Naive B cell (primary cell): ENCODE results near the gene HMG20B. TPM values are rescaled to one million over a fixed set of nuclear protein-coding genes. Genes with fewer than 3 reads are reported as not detected.

Experiments used
- ATAC-seq, 2 donors: fragments of 150-1000 bp; cut with Tn5 transposase; 2 replicates each; pipeline ENCODE4 v1.10.0; 2021; ENCODE audit warnings: low read depth in 2 of 2, mild to moderate bottlenecking in 2 of 2, moderate library complexity in 2 of 2
- DNase-seq: peaks from one replicate; pipeline ENCODE4 v3.0.0; 2022
- H3K27ac Mint-ChIP-seq, 6 donors: one replicate each; pipeline ENCODE4 v1.8.0; 2020 to 2022; ENCODE audit warnings: mild to moderate bottlenecking in 6 of 6, mixed read lengths in 6 of 6, moderate library complexity in 5 of 6, inconsistent platforms in 2 of 6
- H3K27me3 Mint-ChIP-seq, 3 donors: one replicate each; pipeline ENCODE4 v1.8.0; 2021 to 2022; ENCODE audit warnings: mixed read lengths in 3 of 3, mild to moderate bottlenecking in 1 of 3
- H3K36me3 Mint-ChIP-seq, 2 donors: one replicate each; pipeline ENCODE4 v1.8.0; 2020 to 2022; ENCODE audit warnings: mixed read lengths in 2 of 2, inconsistent platforms in 1 of 2, mild to moderate bottlenecking in 1 of 2
- H3K4me1 Mint-ChIP-seq, 3 donors: one replicate each; pipeline ENCODE4 v1.8.0; 2020 to 2022; ENCODE audit warnings: mixed read lengths in 3 of 3, inconsistent platforms in 1 of 3, mild to moderate bottlenecking in 1 of 3, moderate library complexity in 1 of 3
- H3K4me3 Mint-ChIP-seq, 8 donors: one replicate each; pipeline ENCODE4 v1.8.0; 2020 to 2022; ENCODE audit warnings: mild to moderate bottlenecking in 8 of 8, mixed read lengths in 8 of 8, moderate library complexity in 8 of 8, inconsistent platforms in 2 of 8
- H3K9me3 Mint-ChIP-seq, 7 donors: one replicate each; pipeline ENCODE4 v1.8.0; 2020 to 2022; ENCODE audit warnings: mixed read lengths in 7 of 7, mild to moderate bottlenecking in 5 of 7, inconsistent platforms in 2 of 7, moderate library complexity in 1 of 7
- polyA plus RNA-seq, 6 donors: library from polyadenylated mRNA; unstranded; fragments of 300-500 nt; fragmentation: Illumina TruSeq; gene quantifications; one replicate each; pipeline ENCODE4 v1.2.3, GENCODE V29; 2021; ENCODE audit warnings: low read depth in 6 of 6

HMG20B gene
- polyA plus RNA-seq, 6 donors from 2014 or later = 36.4 to 46.9 (median 44.3) TPM

- H3K27me3 Mint-ChIP-seq = no peaks in the 10 kb centered on the region
- ATAC-seq (no peak), DNase-seq (no peak)
- H3K9me3 Mint-ChIP-seq = peaks cover 0 to 4% (median 0%) of the 10 kb centered on the region in 7 donors
- no peak overlapping the region for H3K27ac Mint-ChIP-seq
- peaks cover 0 to 12% of the 10 kb centered on the region in 2 donors for H3K36me3 Mint-ChIP-seq
- no peak overlapping the region for H3K4me3 Mint-ChIP-seq
- peaks cover 11 to 14% (median 12%) of the 10 kb centered on the region in 3 donors for H3K4me1 Mint-ChIP-seq
These were observed 29.3 kb upstream of the HMG20B start for GRCh38 chr19:3543150-3544057.

GRCh38 chr19:3544058-3544376 is 28.7 kb upstream of the HMG20B start:
- no peak for DNase-seq
- Mint-ChIP-seq H3K9me3 (peaks cover 0 to 4% (median 0%) of the 10 kb centered on the region in 7 donors), H3K36me3 (peaks cover 0 to 12% of the 10 kb centered on the region in 2 donors), H3K27me3 (no peaks in the 10 kb centered on the region), H3K4me1 (peaks cover 11 to 12% (median 11%) of the 10 kb centered on the region in 3 donors), H3K27ac (no peak overlapping the region), H3K4me3 (no peak overlapping the region)
- no peak for ATAC-seq

- H3K36me3 Mint-ChIP-seq = peaks cover 0 to 12% of the 10 kb centered on the region in 2 donors
- no peaks in the 10 kb centered on the region for H3K9me3 Mint-ChIP-seq
- H3K4me3 Mint-ChIP-seq = peak overlapping the region in 1 of 8 donors; percentile 57
- peak overlapping the region in 3 of 6 donors; percentile 86 to 96 (median 87) for H3K27ac Mint-ChIP-seq
- H3K27me3 Mint-ChIP-seq = no peaks in the 10 kb centered on the region
- peaks cover 11 to 14% (median 11%) of the 10 kb centered on the region in 3 donors for H3K4me1 Mint-ChIP-seq
- ATAC-seq (peak; percentile 60 to 71), DNase-seq (peak; percentile 69)
These were observed 27.7 kb upstream of the HMG20B start for GRCh38 chr19:3544742-3545668.

GRCh38 chr19:3545669-3546034 is 27.1 kb upstream of the HMG20B start:
- no peak for DNase-seq
- peaks cover 11 to 14% (median 12%) of the 10 kb centered on the region in 3 donors for H3K4me1 Mint-ChIP-seq
- no peak for ATAC-seq
- H3K27ac Mint-ChIP-seq = peak overlapping the region in 3 of 6 donors; percentile 27 to 86 (median 81)
- peak overlapping the region in 1 of 8 donors; percentile 68 for H3K4me3 Mint-ChIP-seq
- peaks cover 0 to 12% of the 10 kb centered on the region in 2 donors for H3K36me3 Mint-ChIP-seq
- no peaks in the 10 kb centered on the region for H3K9me3 Mint-ChIP-seq
- no peaks in the 10 kb centered on the region for H3K27me3 Mint-ChIP-seq

- no peaks in the 10 kb centered on the region for H3K27me3 Mint-ChIP-seq
- H3K4me1 Mint-ChIP-seq = peaks cover 14 to 17% (median 16%) of the 10 kb centered on the region in 3 donors
- H3K27ac Mint-ChIP-seq = peak overlapping the region in 1 of 6 donors; percentile 86
- ATAC-seq = no peak
- H3K36me3 Mint-ChIP-seq = peaks cover 0 to 12% of the 10 kb centered on the region in 2 donors
- no peak for DNase-seq
- H3K4me3 Mint-ChIP-seq = peak overlapping the region in 1 of 8 donors; percentile 68
- no peaks in the 10 kb centered on the region for H3K9me3 Mint-ChIP-seq
These were observed 26.6 kb upstream of the HMG20B start for GRCh38 chr19:3546119-3546518.

- ATAC-seq (peak; percentile 23 to 24), DNase-seq (peak; percentile 18)
- H3K36me3 Mint-ChIP-seq = peaks cover 0 to 12% of the 10 kb centered on the region in 2 donors
- no peak overlapping the region for H3K4me3 Mint-ChIP-seq
- no peaks in the 10 kb centered on the region for H3K27me3 Mint-ChIP-seq
- no peaks in the 10 kb centered on the region for H3K9me3 Mint-ChIP-seq
- H3K27ac Mint-ChIP-seq = no peak overlapping the region
- peaks cover 18 to 24% (median 22%) of the 10 kb centered on the region in 3 donors for H3K4me1 Mint-ChIP-seq
These were observed 25.4 kb upstream of the HMG20B start for GRCh38 chr19:3547301-3547731.

- no peak overlapping the region for H3K4me3 Mint-ChIP-seq
- ATAC-seq (no peak), DNase-seq (no peak)
- no peaks in the 10 kb centered on the region for H3K27me3 Mint-ChIP-seq
- H3K4me1 Mint-ChIP-seq = peaks cover 23 to 29% (median 28%) of the 10 kb centered on the region in 3 donors
- no peak overlapping the region for H3K27ac Mint-ChIP-seq
- H3K9me3 Mint-ChIP-seq = no peaks in the 10 kb centered on the region
- H3K36me3 Mint-ChIP-seq = peaks cover 0 to 12% of the 10 kb centered on the region in 2 donors
These were observed 24.9 kb upstream of the HMG20B start for GRCh38 chr19:3547767-3548282.

GRCh38 chr19:3548606-3549005 is 24.1 kb upstream of the HMG20B start:
- no peaks in the 10 kb centered on the region for H3K9me3 Mint-ChIP-seq
- no peaks in the 10 kb centered on the region for H3K27me3 Mint-ChIP-seq
- H3K4me3 Mint-ChIP-seq = no peak overlapping the region
- DNase-seq (no peak), ATAC-seq (no peak)
- peaks cover 27 to 36% (median 32%) of the 10 kb centered on the region in 3 donors for H3K4me1 Mint-ChIP-seq
- no peak overlapping the region for H3K27ac Mint-ChIP-seq
- peaks cover 0 to 12% of the 10 kb centered on the region in 2 donors for H3K36me3 Mint-ChIP-seq

GRCh38 chr19:3549816-3550215 is 22.9 kb upstream of the HMG20B start:
- no peaks in the 10 kb centered on the region for H3K27me3 Mint-ChIP-seq
- H3K27ac Mint-ChIP-seq = peak overlapping the region in 1 of 6 donors; percentile 32
- ATAC-seq (no peak), DNase-seq (no peak)
- peaks cover 0 to 12% of the 10 kb centered on the region in 2 donors for H3K36me3 Mint-ChIP-seq
- H3K9me3 Mint-ChIP-seq = no peaks in the 10 kb centered on the region
- peaks cover 31 to 45% (median 38%) of the 10 kb centered on the region in 3 donors for H3K4me1 Mint-ChIP-seq
- H3K4me3 Mint-ChIP-seq = peak overlapping the region in 1 of 8 donors; percentile 78

GRCh38 chr19:3550947-3551791 is 21.6 kb upstream of the HMG20B start:
- peak overlapping the region in 4 of 6 donors; percentile 34 to 98 (median 90) for H3K27ac Mint-ChIP-seq
- ATAC-seq = no peak
- DNase-seq = no peak
- peak overlapping the region in 6 of 8 donors; percentile 8 to 72 (median 58) for H3K4me3 Mint-ChIP-seq
- H3K9me3 Mint-ChIP-seq = no peaks in the 10 kb centered on the region
- H3K36me3 Mint-ChIP-seq = no peaks in the 10 kb centered on the region
- H3K27me3 Mint-ChIP-seq = no peaks in the 10 kb centered on the region
- H3K4me1 Mint-ChIP-seq = peaks cover 32 to 48% (median 41%) of the 10 kb centered on the region in 3 donors

- Mint-ChIP-seq H3K9me3 (no peaks in the 10 kb centered on the region), H3K36me3 (no peaks in the 10 kb centered on the region), H3K4me1 (peaks cover 38 to 54% (median 47%) of the 10 kb centered on the region in 3 donors), H3K27me3 (no peaks in the 10 kb centered on the region), H3K27ac (peak overlapping the region in 4 of 6 donors; percentile 10 to 98 (median 90)), H3K4me3 (peak overlapping the region in 5 of 8 donors; percentile 8 to 60 (median 56))
- DNase-seq (no peak), ATAC-seq (no peak)
These were observed 21.0 kb upstream of the HMG20B start for GRCh38 chr19:3551792-3552095.

GRCh38 chr19:3554254-3555083 is 18.3 kb upstream of the HMG20B start:
- Mint-ChIP-seq H3K27me3 (no peaks in the 10 kb centered on the region), H3K9me3 (no peaks in the 10 kb centered on the region), H3K36me3 (no peaks in the 10 kb centered on the region), H3K27ac (peak overlapping the region in 5 of 6 donors; percentile 63 to 96 (median 88)), H3K4me1 (peaks cover 44 to 64% (median 50%) of the 10 kb centered on the region in 3 donors), H3K4me3 (peak overlapping the region; percentile 71 to 95 (median 88))
- ATAC-seq (no peak), DNase-seq (no peak)
